ENCODE data around the gene HLA-F. TPM values are rescaled to one million over a fixed set of nuclear protein-coding genes. Genes with fewer than 3 reads are reported as not detected.

The HLA-F gene
- total RNA-seq, 1 experiment from 2014 or later: 7.6 TPM

DNA sequence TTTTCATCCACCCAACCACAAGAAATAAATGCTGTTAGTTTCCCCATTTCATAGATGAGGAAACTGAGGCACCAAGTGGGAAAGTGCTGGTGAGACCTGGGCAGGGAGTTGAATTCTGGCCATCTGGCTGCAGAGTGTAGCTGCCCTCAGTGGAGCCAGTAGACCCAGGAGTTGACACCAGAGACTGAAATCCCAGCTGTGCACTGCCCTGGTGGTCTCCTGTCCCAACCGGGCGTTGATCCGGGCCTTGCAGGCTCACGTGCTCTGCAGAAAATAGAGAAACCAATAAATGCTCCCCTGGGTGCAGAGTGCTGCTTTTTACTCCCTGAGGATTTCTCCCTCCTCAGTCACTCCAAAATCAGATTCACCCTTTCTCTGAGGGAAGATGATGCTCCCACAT lies 18.4 kb downstream of the HLA-F start:
- H3K9me3 ChIP-seq (ENCODE audit: insufficient read depth, low read depth): no peaks in the 10 kb centered on the region
- BruUV-seq (replicated peaks): no TSS peak
- H4K20me1 ChIP-seq (ENCODE audit: insufficient read depth): peaks cover 4% of the 10 kb centered on the region; the same call in 1 of the 2 replicates
- H3K4me1 ChIP-seq (replicated peaks; ENCODE audit: insufficient read depth): no peaks in the 10 kb centered on the region
- TF ChIP-seq, protein P1, sequence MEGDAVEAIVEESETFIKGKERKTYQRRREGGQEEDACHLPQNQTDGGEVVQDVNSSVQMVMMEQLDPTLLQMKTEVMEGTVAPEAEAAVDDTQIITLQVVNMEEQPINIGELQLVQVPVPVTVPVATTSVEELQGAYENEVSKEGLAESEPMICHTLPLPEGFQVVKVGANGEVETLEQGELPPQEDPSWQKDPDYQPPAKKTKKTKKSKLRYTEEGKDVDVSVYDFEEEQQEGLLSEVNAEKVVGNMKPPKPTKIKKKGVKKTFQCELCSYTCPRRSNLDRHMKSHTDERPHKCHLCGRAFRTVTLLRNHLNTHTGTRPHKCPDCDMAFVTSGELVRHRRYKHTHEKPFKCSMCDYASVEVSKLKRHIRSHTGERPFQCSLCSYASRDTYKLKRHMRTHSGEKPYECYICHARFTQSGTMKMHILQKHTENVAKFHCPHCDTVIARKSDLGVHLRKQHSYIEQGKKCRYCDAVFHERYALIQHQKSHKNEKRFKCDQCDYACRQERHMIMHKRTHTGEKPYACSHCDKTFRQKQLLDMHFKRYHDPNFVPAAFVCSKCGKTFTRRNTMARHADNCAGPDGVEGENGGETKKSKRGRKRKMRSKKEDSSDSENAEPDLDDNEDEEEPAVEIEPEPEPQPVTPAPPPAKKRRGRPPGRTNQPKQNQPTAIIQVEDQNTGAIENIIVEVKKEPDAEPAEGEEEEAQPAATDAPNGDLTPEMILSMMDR (conservative IDR thresholded peaks at IDR 0.05): no peak
- TF ChIP-seq EZH2 (IDR thresholded peaks at IDR 0.05; ENCODE audit: low read depth): no peak
- no peaks in the 10 kb centered on the region for H3K79me2 ChIP-seq (ENCODE audit: low read depth)
- no peak overlapping the region for H3K4me2 ChIP-seq
- peaks cover 2% of the 10 kb centered on the region; the same call in 1 of the 2 replicates for H3K9me2 ChIP-seq (ENCODE audit: insufficient read depth)
- H2AFZ ChIP-seq: no peak overlapping the region
- DNase-seq: no peak
- CTCF ChIA-PET: no interaction called here
- intact Hi-C loops (cut with micrococcal nuclease; ENCODE audit: unreplicated experiment): no loop called here
- H3F3A ChIP-seq (ENCODE audit: insufficient read depth, low read depth): no peaks in the 10 kb centered on the region
- no peaks in the 10 kb centered on the region for H3K36me3 ChIP-seq (ENCODE audit: low read depth)
- H3K27me3 ChIP-seq (ENCODE audit: insufficient read depth, low read depth): no peaks in the 10 kb centered on the region
- no peak overlapping the region for H3K4me3 ChIP-seq
- H3K27ac ChIP-seq: no peak overlapping the region
- POLR2A ChIA-PET (ENCODE audit: unreplicated experiment): no interaction called here

DNA sequence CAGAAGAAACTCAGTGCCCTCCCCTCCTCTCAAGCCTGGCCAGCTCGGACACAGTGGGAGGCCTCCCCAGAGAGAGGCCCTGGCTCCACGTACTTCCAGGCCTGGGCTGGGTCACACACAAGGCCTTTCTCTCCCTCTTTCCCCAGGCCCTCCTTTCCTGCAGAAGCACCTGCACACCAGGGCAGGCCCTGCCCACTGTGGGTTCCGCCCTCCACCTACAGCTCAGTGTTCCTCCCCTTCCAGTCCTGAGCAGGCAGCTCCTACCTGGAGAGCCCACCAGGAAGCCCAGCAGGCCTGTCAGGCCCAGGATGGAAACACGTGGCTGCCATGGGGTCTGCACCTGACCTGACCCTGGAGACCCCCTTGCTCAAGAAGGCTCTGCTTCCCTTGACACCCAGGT lies 18.9 kb downstream of the HLA-F start:
- Histone ChIP-seq H3K9me3 (ENCODE audit: insufficient read depth, low read depth) (no peaks in the 10 kb centered on the region), H3K4me2 (no peak overlapping the region), H3K79me2 (ENCODE audit: low read depth) (no peaks in the 10 kb centered on the region), H3F3A (ENCODE audit: insufficient read depth, low read depth) (no peaks in the 10 kb centered on the region), H3K4me3 (no peak overlapping the region), H3K4me1 (replicated peaks; ENCODE audit: insufficient read depth) (no peaks in the 10 kb centered on the region), H2AFZ (no peak overlapping the region), H3K27ac (no peak overlapping the region), H3K9me2 (ENCODE audit: insufficient read depth) (peaks cover 2% of the 10 kb centered on the region; the same call in 1 of the 2 replicates), H4K20me1 (ENCODE audit: insufficient read depth) (peaks cover 4% of the 10 kb centered on the region; the same call in 1 of the 2 replicates), H3K27me3 (ENCODE audit: insufficient read depth, low read depth) (no peaks in the 10 kb centered on the region), H3K36me3 (ENCODE audit: low read depth) (no peaks in the 10 kb centered on the region)
- TF ChIP-seq EZH2 (IDR thresholded peaks at IDR 0.05; ENCODE audit: low read depth): no peak
- POLR2A ChIA-PET (ENCODE audit: unreplicated experiment): no interaction called here
- BruUV-seq (replicated peaks): no TSS peak
- intact Hi-C loops (cut with micrococcal nuclease; ENCODE audit: unreplicated experiment): no loop called here
- CTCF ChIA-PET: no interaction called here
- DNase-seq: no peak

DNA sequence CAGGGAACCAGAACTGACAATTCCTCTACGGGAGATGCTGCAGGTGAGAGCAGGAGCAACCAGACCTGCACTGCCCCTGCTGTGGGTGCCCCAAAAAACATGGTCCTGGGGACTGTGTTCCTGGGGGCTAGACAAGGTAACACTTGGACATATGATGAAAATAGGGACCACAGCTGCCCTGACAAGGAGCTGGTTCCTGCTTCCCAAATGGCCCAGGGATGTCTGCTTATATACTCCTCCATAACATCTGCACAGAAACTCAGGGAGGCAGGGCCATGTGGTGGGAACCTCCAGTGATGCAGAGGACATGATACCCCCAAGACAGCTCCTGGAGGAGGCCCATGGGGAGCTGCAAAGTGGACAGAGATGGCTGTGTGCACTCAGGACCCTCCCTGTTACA lies 19.8 kb downstream of the HLA-F start:
- H3K4me1 ChIP-seq (replicated peaks; ENCODE audit: insufficient read depth): no peaks in the 10 kb centered on the region
- TF ChIP-seq EZH2 (IDR thresholded peaks at IDR 0.05; ENCODE audit: low read depth): no peak
- TF ChIP-seq, protein P1 (conservative IDR thresholded peaks at IDR 0.05): no peak
- H4K20me1 ChIP-seq (ENCODE audit: insufficient read depth): no peaks in the 10 kb centered on the region
- BruUV-seq (replicated peaks): no TSS peak
- peaks cover 2% of the 10 kb centered on the region; the same call in 1 of the 2 replicates for H3K9me2 ChIP-seq (ENCODE audit: insufficient read depth)
- DNase-seq: no peak
- no peaks in the 10 kb centered on the region for H3F3A ChIP-seq (ENCODE audit: insufficient read depth, low read depth)
- CTCF ChIA-PET: no interaction called here
- H3K9me3 ChIP-seq (ENCODE audit: insufficient read depth, low read depth): no peaks in the 10 kb centered on the region
- H2AFZ ChIP-seq: no peak overlapping the region
- POLR2A ChIA-PET (ENCODE audit: unreplicated experiment): no interaction called here
- H3K79me2 ChIP-seq (ENCODE audit: low read depth): no peaks in the 10 kb centered on the region
- intact Hi-C loops (cut with micrococcal nuclease; ENCODE audit: unreplicated experiment): no loop called here
- no peaks in the 10 kb centered on the region for H3K36me3 ChIP-seq (ENCODE audit: low read depth)
- H3K4me2 ChIP-seq: no peak overlapping the region
- H3K27me3 ChIP-seq (ENCODE audit: insufficient read depth, low read depth): no peaks in the 10 kb centered on the region
- no peak overlapping the region for H3K4me3 ChIP-seq
- H3K27ac ChIP-seq: no peak overlapping the region

DNA sequence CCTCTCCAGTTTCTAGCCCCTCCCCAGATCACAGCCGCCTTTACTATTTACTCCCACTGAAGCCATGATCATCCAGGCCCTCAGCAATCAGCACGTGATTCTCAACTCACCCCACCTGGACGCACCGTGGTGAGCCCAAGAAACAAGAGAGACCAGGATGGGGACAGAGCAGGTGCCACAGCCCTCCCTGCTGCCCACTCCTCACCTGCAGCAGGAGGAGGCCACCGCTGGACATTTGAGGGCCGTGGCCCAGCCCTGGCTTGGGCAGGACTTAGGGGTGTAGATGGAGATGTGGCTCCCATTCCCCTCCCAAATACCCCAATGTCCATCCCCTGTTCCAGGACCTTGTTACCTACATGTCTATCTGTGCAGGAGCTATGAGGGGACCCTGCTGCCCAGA lies 20.3 kb downstream of the HLA-F start:
- Histone ChIP-seq H3K9me3 (ENCODE audit: insufficient read depth, low read depth) (no peaks in the 10 kb centered on the region), H3K27me3 (ENCODE audit: insufficient read depth, low read depth) (no peaks in the 10 kb centered on the region), H2AFZ (no peak overlapping the region), H3K4me3 (no peak overlapping the region), H3K4me2 (no peak overlapping the region), H3F3A (ENCODE audit: insufficient read depth, low read depth) (no peaks in the 10 kb centered on the region), H3K27ac (no peak overlapping the region), H3K4me1 (replicated peaks; ENCODE audit: insufficient read depth) (no peaks in the 10 kb centered on the region), H3K79me2 (ENCODE audit: low read depth) (no peaks in the 10 kb centered on the region), H4K20me1 (ENCODE audit: insufficient read depth) (no peaks in the 10 kb centered on the region), H3K36me3 (ENCODE audit: low read depth) (no peaks in the 10 kb centered on the region), H3K9me2 (ENCODE audit: insufficient read depth) (peaks cover 2% of the 10 kb centered on the region; the same call in 1 of the 2 replicates)
- no peak for DNase-seq
- ChIA-PET CTCF (no interaction called here), POLR2A (ENCODE audit: unreplicated experiment) (no interaction called here)
- no TSS peak for BruUV-seq (replicated peaks)
- TF ChIP-seq, protein P1 (conservative IDR thresholded peaks at IDR 0.05): no peak
- no peak for TF ChIP-seq EZH2 (IDR thresholded peaks at IDR 0.05; ENCODE audit: low read depth)
- intact Hi-C loops (cut with micrococcal nuclease; ENCODE audit: unreplicated experiment): no loop called here
